Gastroesophageal sphincter (tissue), 4 donors: ENCODE data around the gene GGT6. TPM values are rescaled to one million over a fixed set of nuclear protein-coding genes. Genes with fewer than 3 reads are reported as not detected.
A peak's percentile ranks its signal among the peaks of the same experiment; 100 is the strongest.

Experiments
- ATAC-seq: fragments of 150-250 bp; one replicate; pipeline ENCODE4 v1.9.1; 2016; ENCODE audit warnings: mild to moderate bottlenecking, moderate library complexity
- H3K27ac ChIP-seq, 4 donors: fragments of 200-600 bp; sonication (generic) in 3 of 4; 1 replicate in 3 of 4; 2 replicates in 1 of 4; pipeline ENCODE4 v1.5.1; 2016 to 2019
- H3K27me3 ChIP-seq: fragments of 200-600 bp; sonication (generic); one replicate; pipeline ENCODE4 v1.5.1; 2019
- H3K36me3 ChIP-seq, 2 donors: fragments of 200-600 bp; sonication (generic); one replicate each; pipeline ENCODE4 v1.5.1; 2019; ENCODE audit warnings: control low read depth in 1 of 2
- H3K4me1 ChIP-seq, 3 donors: fragments of 200-600 bp; sonication (generic); 1 replicate in 2 of 3; 2 replicates in 1 of 3; pipeline ENCODE4 v1.5.1; 2016 to 2019; ENCODE audit warnings: control low read depth in 2 of 3
- H3K4me3 ChIP-seq, 2 donors: fragments of 200-600 bp; sonication (generic); one replicate each; pipeline ENCODE4 v1.5.1; 2019; ENCODE audit warnings: mild to moderate bottlenecking in 1 of 2, moderate library complexity in 1 of 2
- H3K9me3 ChIP-seq, 3 donors: fragments of 200-600 bp; sonication (generic); one replicate each; pipeline ENCODE4 v1.5.1; 2017 to 2019; ENCODE audit warnings: control low read depth in 2 of 3
- CTCF ChIP-seq, 4 experiments: fragments of 200-600 bp in 2 of 4; fragments of 450-650 bp in 2 of 4; sonication (generic) in 1 of 4; IDR thresholded peaks; one replicate each; pipeline ENCODE4 v1.5.1; 2017 to 2019; ENCODE audit warnings: antibody characterized with exemption in 4 of 4, mild to moderate bottlenecking in 2 of 4, moderate library complexity in 2 of 4
- EP300 ChIP-seq: sonication (generic); formaldehyde crosslinking; IDR thresholded peaks from one replicate; pipeline ENCODE4 v1.6.1; 2017; ENCODE audit warnings: antibody characterized with exemption, mild to moderate bottlenecking
- POLR2A ChIP-seq, 2 donors: fragments of 450-650 bp; IDR thresholded peaks; one replicate each; pipeline ENCODE4 v1.6.1; 2017; ENCODE audit warnings: antibody characterized with exemption in 2 of 2, mild to moderate bottlenecking in 2 of 2, moderate library complexity in 1 of 2
- POLR2AphosphoS5 ChIP-seq: sonication (generic); formaldehyde crosslinking; IDR thresholded peaks from one replicate; pipeline ENCODE4 v1.6.1; 2017; ENCODE audit warnings: antibody characterized with exemption
- WGBS, 2 donors: methylation state at CpG; one replicate each; pipeline ENCODE4 v1.1.5; 2018; ENCODE audit warnings: low coverage in 1 of 2; 5-methylcytosine and 5-hydroxymethylcytosine counted together
- total RNA-seq, 4 donors: library from RNA; depleted of rRNA; stranded (reverse); fragments of >200 nt; gene quantifications; one replicate each; pipeline ENCODE4 v1.1.0, GENCODE V29; 2016

Gene GGT6
- total RNA-seq, 4 donors from 2014 or later = 0.27 to 5.9 (median 0.47) TPM; not detected in 1

GRCh38 chr17:4525691-4526397, 34.5 kb downstream of the GGT6 start:
- Histone ChIP-seq H3K4me3 (no peak overlapping the region), H3K27me3 (no peaks in the 10 kb centered on the region), H3K4me1 (peaks cover 0 to 58% (median 8%) of the 10 kb centered on the region in 3 donors), H3K36me3 (no peaks in the 10 kb centered on the region), H3K27ac (no peak overlapping the region), H3K9me3 (no peaks in the 10 kb centered on the region)
- WGBS, 2 donors = 84 to 100% methylated on average over 1 to 5 of the region's 11 CpGs
- no peak for ATAC-seq
- TF ChIP-seq POLR2A (IDR thresholded peaks at IDR 0.05) = no peak
- TF ChIP-seq EP300 = no peak
- no peak for TF ChIP-seq POLR2AphosphoS5
- no peak for TF ChIP-seq CTCF (IDR thresholded peaks at IDR 0.05)

GRCh38 chr17:4523946-4524345, 36.4 kb downstream of the GGT6 start:
- 81 to 90% methylated on average over 7 of the region's 8 CpGs for WGBS, 2 donors
- ATAC-seq = no peak
- no peaks in the 10 kb centered on the region for H3K9me3 ChIP-seq
- TF ChIP-seq CTCF (IDR thresholded peaks at IDR 0.05) = no peak
- H3K4me1 ChIP-seq = peaks cover 0 to 64% (median 11%) of the 10 kb centered on the region in 3 donors
- no peak overlapping the region for H3K27ac ChIP-seq
- H3K4me3 ChIP-seq = no peak overlapping the region
- no peaks in the 10 kb centered on the region for H3K27me3 ChIP-seq
- H3K36me3 ChIP-seq = no peaks in the 10 kb centered on the region

GRCh38 chr17:4522661-4523060, 37.7 kb downstream of the GGT6 start:
- peak overlapping the region in 3 of 4 donors; percentile 62 to 82 (median 70) for H3K27ac ChIP-seq
- H3K9me3 ChIP-seq = no peaks in the 10 kb centered on the region
- peaks cover 0 to 55% (median 12%) of the 10 kb centered on the region in 3 donors for H3K4me1 ChIP-seq
- no peak overlapping the region for H3K4me3 ChIP-seq
- WGBS, 2 donors = 60 to 69% methylated on average over 1 to 5 of the region's 6 CpGs
- no peak for TF ChIP-seq POLR2A (IDR thresholded peaks at IDR 0.05)
- no peak for TF ChIP-seq CTCF (IDR thresholded peaks at IDR 0.05)
- no peak for TF ChIP-seq EP300
- TF ChIP-seq POLR2AphosphoS5 = no peak
- H3K27me3 ChIP-seq = no peaks in the 10 kb centered on the region
- H3K36me3 ChIP-seq = no peaks in the 10 kb centered on the region
- no peak for ATAC-seq

- Histone ChIP-seq H3K9me3 (no peaks in the 10 kb centered on the region), H3K27ac (peak overlapping the region in 3 of 4 donors; percentile 62 to 82 (median 70)), H3K36me3 (no peaks in the 10 kb centered on the region), H3K4me1 (peaks cover 0 to 53% (median 12%) of the 10 kb centered on the region in 3 donors), H3K27me3 (no peaks in the 10 kb centered on the region), H3K4me3 (no peak overlapping the region)
- WGBS, 2 donors = 61 to 66% methylated on average over 6 to 8 of the region's 8 CpGs
- TF ChIP-seq CTCF (IDR thresholded peaks at IDR 0.05) (no peak), POLR2AphosphoS5 (no peak), POLR2A (IDR thresholded peaks at IDR 0.05) (no peak), EP300 (no peak)
- ATAC-seq = peak; percentile 64
Observed at GRCh38 chr17:4520894-4521600, 39.3 kb downstream of the GGT6 start.
